Head of caudate nucleus (tissue), 42 donors: ENCODE results near the gene C20orf204.
"Not testable (repeated sequence)": the region's sequence is repeated elsewhere in the genome, so short reads cannot be mapped to it uniquely, and the experiment has no call there.

Experiments
- DNase-seq, 42 donors: peaks; one replicate each; pipeline versions ENCODE4 v3.0.0 to v3.0.0-alpha.2; 2020 to 2021; ENCODE audit warnings: mixed read lengths in 7 of 42
- intact Hi-C: fragments of 100-400 bp; cut with DNase I; formaldehyde crosslinking; loops from one replicate; pipeline ENCODE4 v1.15.0; 2022

C20orf204 gene, protein sequence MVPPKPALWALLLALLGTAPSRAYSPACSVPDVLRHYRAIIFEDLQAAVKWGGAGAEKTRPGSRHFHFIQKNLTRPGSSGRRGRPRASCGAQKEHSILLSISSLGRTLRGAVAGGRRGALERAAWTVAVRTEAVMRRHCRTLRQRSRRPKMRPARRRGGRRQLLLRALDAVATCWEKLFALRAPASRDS

DNA sequence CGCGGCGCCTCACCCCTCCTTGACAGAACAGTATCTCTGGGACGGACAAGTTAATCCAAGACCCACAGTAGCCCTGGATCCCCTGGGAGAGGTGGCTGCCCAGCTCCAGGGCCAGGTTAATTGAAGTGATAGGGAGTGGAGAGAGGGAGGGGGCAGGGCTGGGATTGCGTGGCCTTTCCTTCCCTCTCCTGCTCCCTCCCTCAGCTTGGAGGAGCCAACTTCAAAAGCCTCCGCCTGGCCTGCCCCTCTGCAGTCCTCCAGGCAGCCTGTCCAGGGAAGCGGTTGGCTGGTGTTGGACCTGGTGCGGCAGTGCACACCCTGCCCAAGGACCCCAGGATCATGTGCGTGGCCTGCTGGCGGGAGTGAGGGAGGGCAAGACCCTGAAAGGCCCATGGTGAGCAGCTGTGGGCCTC, at the start of gene C20orf204:
Gene C20orf204, plus strand, starts transcription at position 250 of the 413 bp plus-strand sequence. Its CDS starts 142 bp downstream, at position 392.
- no peak for DNase-seq
- intact Hi-C loops, result no loop called here

DNA sequence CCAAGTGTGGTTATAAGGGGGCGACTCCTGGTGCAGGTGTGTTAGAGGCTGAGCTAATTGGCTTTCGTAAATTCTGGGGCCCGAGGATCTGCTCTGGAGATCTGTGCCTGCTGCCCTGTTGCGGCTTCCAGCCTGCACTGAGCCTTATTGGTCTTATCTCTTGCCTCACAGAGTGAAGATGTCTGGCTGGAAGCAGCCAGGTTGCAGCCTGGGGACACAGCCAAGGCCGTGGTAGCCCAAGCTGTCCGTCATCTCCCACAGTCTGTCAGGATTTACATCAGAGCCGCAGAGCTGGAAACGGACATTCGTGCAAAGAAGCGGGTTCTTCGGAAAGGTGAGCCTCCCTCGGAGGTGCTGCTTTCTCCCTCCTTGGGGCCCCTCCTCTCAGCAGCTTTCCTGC, 35.1 kb upstream of the C20orf204 start:
- no peak for DNase-seq
- intact Hi-C loops, result no loop called here

DNA sequence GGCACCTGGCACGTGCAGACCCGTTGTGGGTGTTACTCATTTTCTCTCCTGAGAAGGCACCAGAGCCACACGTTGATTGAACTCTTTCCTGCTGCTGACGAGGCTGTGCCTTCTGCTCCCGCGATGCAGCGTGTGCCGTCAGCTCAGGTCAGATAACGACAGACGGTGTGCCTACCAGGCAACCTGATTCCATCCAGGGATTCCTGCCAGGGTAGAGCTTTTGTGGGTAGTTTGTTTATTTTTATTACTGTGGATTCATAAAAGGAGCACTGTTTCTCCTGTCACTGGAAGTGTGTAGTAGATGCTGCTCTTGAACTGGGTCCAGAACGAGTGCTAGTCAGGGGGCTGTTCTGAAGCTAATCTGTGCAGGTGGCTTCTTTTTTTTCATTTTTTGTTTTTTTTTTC, 34.4 kb upstream of the C20orf204 start:
- intact Hi-C loops, result no loop called here
- peak in 17 of 42 donors; percentile 8 to 48 (median 18) for DNase-seq

DNA sequence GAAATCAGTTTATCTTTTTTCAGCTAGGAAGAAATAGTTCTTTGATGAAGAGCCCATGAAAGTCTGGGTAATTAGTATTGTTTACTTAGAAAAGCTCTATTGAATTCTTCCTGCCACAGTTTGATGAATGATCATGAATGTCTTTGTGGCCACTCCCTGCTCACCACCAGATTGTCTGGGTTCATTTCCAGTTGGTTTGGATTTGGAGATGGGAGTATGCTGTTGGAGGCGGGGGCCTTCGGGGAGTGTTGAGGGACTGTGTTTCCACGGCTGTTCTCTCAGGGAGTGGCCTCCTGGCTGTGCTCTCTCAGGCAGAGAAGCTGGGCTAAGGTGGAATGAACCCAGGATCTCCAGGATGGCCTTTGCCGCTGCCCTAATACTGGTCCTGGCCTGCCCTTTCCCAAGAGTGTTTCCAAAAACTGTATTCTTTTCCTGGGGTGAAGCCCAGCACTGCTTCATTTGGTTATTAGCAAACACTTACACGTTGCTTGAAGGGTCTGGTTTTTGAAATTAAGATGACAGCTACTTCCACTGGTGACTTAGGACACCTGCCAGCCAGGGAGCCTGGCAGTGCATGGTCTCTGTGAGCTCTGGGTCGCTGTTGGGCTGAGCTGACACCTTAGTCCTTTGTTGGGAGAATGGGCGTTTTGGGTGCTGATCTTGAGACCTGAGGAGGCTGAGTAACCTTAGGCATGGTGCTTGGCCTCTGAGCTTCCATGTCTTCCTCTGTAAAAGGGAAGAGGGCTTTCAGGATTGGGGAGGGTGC, 31.8 kb upstream of the C20orf204 start:
- intact Hi-C loops, result no loop called here
- DNase-seq, result no peak

DNA sequence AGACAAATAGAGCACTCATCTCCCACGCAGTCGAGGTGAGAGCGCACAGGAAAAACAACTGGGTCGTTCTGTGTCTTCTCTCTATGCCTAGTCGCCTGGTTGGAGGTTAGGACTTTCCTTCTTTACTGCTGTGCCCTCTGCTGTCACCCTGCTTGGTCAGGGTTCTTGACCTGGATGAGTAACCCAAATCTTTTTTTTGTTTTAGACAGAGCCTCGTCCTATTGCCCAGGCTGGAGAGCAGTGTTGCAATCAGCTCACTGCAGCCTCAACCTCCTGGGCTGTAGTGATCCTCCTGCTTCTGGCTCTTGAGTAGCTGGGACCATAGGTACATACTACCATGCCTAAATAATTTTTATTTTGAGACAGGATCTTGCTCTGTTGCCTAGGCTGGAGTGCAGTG, 30.6 kb upstream of the C20orf204 start:
- DNase-seq, result no peak
- intact Hi-C loops, result no loop called here

DNA sequence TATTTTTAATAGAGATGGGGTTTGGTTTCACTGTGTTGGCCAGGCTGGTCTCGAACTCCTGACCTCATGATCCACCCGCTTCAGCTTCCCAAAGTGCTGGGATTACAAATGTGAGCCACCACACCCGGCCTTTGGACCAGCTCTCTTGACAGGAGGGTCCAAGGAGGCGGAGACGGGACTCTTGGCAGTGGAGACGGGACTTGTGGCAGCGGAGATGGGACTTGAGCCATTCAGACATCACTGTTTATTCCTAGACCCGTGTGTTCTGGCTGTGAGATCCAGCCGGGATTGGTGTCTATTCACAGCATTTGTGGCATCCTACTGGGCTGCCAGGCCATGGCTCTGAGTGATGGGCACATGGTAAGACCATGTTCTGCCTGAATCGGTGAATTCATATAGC, 29.5 kb upstream of the C20orf204 start:
- peak in 13 of 42 donors; percentile 4 to 49 (median 21) for DNase-seq
- intact Hi-C loops, result no loop called here

DNA sequence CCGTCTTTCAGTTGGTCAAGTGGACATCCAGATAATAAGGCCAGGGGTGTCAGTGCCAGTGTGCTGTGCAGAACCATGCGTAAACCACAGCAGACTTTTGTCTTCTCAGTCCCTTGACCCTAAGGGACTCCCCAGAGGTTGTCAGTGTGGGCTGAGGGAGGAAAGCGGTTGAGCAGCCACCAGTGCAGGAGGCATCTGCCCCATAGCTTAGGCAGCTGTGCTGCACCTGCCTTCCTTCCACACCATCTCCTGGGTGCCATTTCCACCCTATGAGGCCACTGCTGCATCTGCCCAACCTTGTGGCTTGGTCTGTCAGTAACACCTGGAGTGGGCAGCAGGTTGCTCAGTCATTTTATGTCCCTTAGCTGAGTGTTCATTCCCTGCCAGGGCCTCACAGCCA, 29.1 kb upstream of the C20orf204 start:
- no peak for DNase-seq
- intact Hi-C loops, result no loop called here

DNA sequence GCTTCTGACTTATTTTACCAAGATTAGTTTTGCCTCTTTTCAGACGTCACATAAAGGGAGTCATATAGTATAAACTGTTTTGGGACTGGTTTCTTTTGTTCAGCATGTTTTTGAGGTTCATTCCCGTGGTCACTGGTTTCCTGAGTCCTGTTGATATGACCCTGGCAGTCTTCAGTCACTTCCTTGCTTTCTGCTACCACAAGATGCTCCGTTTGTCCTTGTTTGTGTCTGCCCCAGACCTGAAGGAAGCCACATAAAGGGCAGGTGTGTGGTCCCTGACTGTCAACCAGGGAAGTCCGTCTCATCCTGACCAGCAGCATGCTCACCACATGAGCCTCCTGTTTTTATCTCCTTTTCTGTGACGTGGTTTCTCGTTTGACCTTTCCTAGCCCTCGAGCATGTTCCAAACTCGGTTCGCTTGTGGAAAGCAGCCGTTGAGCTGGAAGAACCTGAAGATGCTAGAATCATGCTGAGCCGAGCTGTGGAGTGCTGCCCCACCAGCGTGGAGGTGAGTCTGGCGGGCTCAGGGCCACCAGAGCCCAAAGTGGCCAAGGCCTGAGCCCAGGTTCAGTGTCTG, 26.1 kb upstream of the C20orf204 start:
- no peak for DNase-seq
- intact Hi-C loops, result no loop called here

DNA sequence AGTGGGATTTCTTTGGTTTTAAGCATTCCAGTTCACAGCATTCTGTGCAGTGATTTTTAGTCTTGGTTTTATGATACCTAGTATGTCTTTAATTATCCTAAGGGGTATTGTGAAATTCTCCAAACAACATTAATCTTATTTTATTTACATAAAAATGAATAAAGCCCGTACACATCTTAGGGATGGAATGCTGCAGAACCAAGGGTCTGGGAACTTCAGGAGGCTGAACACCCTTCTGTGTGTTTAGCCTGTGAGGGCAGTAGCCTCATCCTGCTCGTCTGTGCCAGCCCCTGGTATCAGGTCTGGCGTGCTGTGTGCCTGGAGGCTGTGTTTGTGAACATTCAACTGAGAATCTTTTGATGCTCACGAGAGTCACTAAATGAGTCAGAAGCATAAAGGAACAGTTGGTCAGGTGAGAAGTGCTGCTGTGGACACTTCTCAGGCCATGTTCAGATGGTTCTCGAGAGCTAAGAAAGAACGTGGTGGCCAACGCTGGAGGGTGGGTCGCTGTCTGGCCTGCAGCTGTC, 25.2 kb upstream of the C20orf204 start:
- DNase-seq, result no peak
- intact Hi-C loops, result no loop called here

DNA sequence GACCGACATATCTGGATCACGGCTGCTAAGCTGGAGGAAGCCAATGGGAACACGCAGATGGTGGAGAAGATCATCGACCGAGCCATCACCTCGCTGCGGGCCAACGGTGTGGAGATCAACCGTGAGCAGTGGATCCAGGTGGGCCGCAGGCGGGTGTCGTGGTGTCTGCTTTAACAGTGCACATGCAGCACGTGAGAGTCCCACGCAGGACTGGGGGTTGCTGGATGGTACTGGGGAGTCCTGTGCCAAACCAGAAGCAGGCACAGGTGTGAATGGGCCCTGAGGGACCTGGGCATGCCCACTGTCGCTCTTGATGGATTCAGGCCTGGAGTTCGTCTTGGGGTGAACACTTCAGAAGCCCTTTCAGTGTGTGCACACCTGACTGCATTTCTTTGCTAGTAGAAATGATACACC, 24.6 kb upstream of the C20orf204 start:
- DNase-seq, result no peak
- intact Hi-C loops, result no loop called here

DNA sequence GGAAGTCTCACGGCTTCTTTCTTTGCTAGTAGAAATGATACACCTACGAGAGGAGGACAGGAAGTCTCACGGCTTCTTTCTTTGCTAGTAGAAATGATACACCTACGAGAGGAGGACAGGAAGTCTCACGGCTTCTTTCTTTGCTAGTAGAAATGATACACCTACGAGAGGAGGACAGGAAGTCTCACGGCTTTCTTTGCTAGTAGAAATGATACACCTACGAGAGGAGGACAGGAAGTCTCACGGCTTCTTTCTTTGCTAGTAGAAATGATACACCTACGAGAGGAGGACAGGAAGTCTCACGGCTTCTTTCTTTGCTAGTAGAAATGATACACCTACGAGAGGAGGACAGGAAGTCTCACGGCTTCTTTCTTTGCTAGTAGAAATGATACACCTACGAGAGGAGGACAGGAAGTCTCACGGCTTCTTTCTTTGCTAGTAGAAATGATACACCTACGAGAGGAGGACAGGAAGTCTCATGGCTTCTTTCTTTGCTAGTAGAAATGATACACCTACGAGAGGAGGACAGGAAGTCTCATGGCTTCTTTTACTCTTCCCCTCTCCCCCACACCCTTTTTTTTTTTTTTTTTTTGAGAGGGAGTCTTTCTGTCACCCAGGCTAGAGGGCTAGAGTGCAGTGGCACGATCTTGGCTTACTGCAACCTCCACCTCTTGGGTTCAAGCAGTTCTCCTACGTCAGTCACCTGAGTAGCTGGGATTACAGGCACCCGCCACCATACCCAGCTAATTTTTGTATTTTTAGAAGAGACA, 23.4 kb upstream of the C20orf204 start:
- intact Hi-C loops, DNase-seq: not testable (repeated sequence)

DNA sequence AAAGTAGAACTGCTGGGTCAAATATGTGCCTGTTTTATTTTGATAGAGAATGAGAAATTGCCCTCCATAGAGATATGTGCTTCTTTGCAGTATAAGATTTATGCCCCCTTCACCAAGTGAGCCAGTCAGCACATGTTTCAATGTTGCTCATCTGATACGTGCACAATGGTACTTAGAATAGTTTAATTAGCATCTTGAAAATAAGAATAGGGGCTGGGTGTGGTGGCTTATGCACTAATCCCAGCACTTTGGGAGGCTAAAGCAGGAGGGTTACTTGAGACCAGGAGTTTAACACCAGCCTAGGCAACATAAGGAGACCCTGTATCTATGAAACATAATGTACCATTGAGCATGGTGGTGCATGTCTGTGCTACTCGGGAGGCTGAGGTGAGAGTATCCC, 20.3 kb upstream of the C20orf204 start:
- intact Hi-C loops, result no loop called here
- no peak for DNase-seq

DNA sequence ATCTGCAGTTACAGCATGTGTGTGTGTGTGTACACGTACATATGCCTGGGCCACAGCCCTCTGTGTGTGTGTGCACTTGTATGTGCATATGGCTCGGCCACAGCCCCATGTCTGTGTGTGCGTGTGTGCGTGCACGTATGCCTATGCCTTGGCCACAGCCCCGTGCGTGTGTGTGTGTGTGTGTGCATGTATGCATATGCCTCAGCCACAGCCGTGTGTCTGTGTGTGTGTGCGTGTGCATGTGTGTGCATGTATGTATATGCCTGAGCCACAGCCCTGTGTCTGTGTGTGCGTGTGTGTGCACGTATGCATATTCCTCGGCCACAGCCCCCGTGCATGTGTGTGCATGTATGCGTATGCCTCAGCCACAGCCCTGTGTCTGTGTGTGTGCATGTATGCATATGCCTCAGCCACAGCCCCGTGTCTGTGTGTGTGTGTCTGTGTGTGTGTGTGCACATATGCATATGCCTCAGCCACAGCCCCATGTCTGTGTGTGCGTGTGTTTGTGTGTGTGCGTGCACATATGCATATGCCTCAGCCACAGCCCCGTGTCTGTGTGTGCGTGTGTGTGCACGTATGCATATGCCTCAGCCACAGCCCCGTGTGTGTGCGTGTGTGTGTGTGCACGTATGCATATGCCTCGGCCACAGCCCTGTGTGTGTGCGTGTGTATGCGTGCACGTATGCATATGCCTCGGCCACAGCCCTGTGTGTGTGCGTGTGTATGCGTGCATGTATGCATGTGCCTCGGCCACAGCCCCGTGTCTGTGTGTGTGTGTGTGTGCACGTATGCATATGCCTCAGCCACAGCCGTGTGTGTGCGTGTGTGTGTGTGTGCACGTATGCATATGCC, 14.6 kb upstream of the C20orf204 start:
- intact Hi-C loops, result no loop called here
- DNase-seq, result no peak

DNA sequence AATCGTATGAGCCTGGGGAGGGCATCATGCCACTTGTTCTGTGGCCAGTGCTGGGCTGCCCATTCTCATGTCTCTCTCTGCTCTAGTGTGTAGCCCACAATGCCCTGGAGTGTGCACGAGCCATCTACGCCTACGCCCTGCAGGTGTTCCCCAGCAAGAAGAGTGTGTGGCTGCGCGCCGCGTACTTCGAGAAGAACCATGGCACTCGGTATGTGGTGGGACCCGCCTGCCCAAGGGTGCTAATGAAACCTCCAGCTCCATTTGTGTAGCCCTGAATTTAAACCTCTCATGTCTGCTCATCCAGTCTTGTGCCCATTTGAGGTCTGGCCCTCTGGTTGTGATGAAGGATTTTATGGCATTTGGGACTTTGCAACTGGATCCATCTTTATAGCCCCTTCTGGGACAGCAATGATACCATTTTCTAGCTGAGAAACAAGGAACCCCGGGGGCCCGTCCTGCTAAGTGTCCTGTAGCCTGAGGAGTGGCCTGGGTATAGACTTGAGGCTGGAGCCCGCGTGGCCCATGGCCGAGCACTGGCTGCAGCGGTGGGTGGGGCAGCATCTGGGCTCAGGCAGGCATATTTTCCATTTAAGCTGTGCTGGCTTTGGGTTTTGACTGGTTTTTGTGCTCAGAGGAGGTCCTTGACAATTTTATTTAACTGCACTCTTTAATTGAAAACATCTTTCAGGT, 13.2 kb upstream of the C20orf204 start:
- intact Hi-C loops, result no loop called here

DNA sequence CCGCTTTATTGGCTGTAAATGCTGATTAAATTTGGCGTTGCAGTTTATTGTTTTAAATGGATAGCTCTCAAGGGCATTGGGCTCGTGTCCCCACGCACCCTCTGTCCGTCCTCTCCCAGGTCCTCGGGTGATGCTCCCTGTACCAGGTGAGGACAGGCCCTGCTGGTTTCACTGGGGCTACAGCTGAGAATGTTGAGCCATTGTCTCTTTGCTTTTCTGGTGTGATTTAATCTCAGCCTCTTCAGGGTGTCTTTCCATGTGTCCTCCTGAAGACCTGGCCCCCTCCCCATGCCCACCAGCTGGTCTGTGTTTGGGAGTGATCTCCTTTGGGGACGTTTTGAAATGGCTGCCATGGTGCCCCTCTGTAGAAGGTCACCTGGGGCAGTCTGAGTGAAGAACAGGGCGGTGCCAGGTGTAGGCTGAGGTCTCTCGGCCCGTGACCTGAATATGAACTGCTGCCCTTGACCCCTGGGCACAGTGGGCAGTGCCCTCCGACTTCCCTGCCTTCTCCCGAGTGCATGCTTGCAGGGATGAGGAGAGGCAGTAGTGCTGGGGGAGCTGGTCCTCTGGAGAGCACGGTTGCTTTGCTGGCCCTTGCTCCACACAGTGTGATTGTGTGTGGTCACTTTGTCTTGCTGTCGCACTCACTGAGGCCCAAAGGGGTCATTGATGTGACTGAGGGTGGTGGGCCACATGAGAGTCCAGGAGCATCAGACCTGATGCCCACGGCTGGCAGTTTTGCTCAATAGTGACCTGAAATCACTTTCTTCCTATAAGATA, 12.4 kb upstream of the C20orf204 start:
- no peak for DNase-seq
- intact Hi-C loops, result no loop called here

More for the DNA sequence above, 13.2 kb upstream of the C20orf204 start:
- DNase-seq, result no peak

DNA sequence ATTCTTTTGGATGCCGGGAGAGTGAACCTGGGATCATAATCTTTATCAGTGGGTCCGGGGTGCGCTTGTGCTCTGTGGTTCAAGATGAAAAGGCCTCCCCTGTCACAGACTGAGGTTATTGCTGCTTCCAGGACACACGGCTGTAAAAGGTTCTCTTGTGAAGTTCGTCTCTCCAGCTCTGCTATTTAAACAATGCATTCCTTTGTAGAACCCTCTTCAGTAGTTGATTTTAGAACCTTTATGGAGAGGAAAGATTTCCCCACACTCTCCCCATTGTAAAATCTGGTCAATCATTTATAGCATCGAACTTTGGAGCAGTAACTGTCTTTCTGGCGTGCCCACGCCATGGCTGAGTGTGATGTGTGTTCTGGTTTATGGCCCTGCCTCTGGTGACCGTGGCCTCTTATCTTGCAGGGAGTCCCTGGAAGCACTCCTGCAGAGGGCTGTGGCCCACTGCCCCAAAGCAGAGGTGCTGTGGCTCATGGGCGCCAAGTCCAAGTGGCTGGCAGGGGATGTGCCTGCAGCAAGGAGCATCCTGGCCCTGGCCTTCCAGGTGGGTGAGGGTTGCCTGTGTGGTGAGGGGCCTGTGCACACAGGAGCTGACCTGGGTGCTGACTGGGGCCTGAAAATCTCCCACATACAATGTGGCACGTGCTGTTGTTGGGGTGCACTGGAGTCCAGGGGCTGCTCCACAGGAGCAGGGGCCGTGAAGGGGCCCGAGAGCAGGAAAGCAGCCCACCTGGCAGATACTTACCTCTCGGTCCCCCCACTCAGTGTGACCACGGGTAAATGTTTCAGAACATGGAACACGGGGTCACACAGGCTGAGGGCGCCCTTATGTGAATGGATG, 11.6 kb upstream of the C20orf204 start:
- intact Hi-C loops, result no loop called here
- no peak for DNase-seq
